Measurements from ENCODE around the gene ABHD8. TPM values are rescaled to one million over a fixed set of nuclear protein-coding genes. Genes with fewer than 3 reads are reported as not detected.
A peak's percentile ranks its signal among the peaks of the same experiment; 100 is the strongest.

ABHD8 gene
- total RNA-seq (2014; rRNA removed; shearing (Covaris generic)) (11.4 and 16.5 TPM in 2 replicates), polyA plus RNA-seq (2016; fragmentation: Nextera tagmentation; extraction: Ambion mirVana) (5.0 and 5.5 TPM in 2 replicates)
- long read RNA-seq, transcript ABHD8-201 (5 exons, 2,090 nt) = major isoform, 9 of 11 reads
- long read RNA-seq, partial matches to known transcripts = 0 of 11 reads
- long read RNA-seq, other reads (novel, unspliced or antisense) = 2 of 11 reads

- Histone ChIP-seq H3K9me2 (ENCODE audit: insufficient read depth) (no peaks in the 10 kb centered on the region), H2AFZ (no peak within 1 kb of the TSS), H3K27me3 (ENCODE audit: insufficient read depth) (no peaks in the 10 kb centered on the region), H4K20me1 (replicated peaks; ENCODE audit: insufficient read depth) (peaks cover 3% of the 10 kb centered on the region; the same call in 1 of the 2 replicates), H3K36me3 (ENCODE audit: insufficient read depth) (no peaks in the 10 kb centered on the region), H3K4me2 (peak within 1 kb of the TSS; percentile 80), H3K4me1 (ENCODE audit: insufficient read depth) (peaks cover 37% of the 10 kb centered on the region), H3F3A (replicated peaks; ENCODE audit: low read depth) (peaks cover 37% of the 10 kb centered on the region), H3K79me2 (replicated peaks; ENCODE audit: insufficient read depth) (peaks cover 11% of the 10 kb centered on the region), H3K4me3 (peak within 1 kb of the TSS; percentile 74), H3K27ac (ENCODE audit: low read depth) (peak within 1 kb of the TSS; percentile 67; the same call in 1 of the 2 replicates)
- DNase-seq (ENCODE audit: low spot score) (peak; percentile 99), ATAC-seq (peak; percentile 77)
- H3K4me1 Mint-ChIP-seq = peaks cover 36% of the 10 kb centered on the region
- H3K27ac Mint-ChIP-seq = peak within 1 kb of the TSS; percentile 51; the same call in 1 of the 2 replicates
- H3K36me3 Mint-ChIP-seq (ENCODE audit: low read depth) = peaks cover 14% of the 10 kb centered on the region
- no peak for TF ChIP-seq ZNF114 (CRISPR knock-in tag; IDR thresholded peaks at IDR 0.05)
- TF ChIP-seq ZNF462 (CRISPR knock-in tag; IDR thresholded peaks at IDR 0.05) = no peak
- TF ChIP-seq ETS1 (IDR thresholded peaks at IDR 0.05) = no peak
- TF ChIP-seq POLR2AphosphoS5 (IDR thresholded peaks at IDR 0.05; ENCODE audit: low read depth) = peak; percentile 79
- TF ChIP-seq ZNF331 (CRISPR knock-in tag; IDR thresholded peaks at IDR 0.05; ENCODE audit: low read depth) = no peak
- TF ChIP-seq REST (IDR thresholded peaks at IDR 0.05; ENCODE audit: unreplicated experiment) = no peak
- TF ChIP-seq JUNB (IDR thresholded peaks at IDR 0.05; ENCODE audit: unreplicated experiment) = no peak
- TF ChIP-seq STAT1 (IDR thresholded peaks at IDR 0.05; ENCODE audit: unreplicated experiment) = no peak
- no peak for TF ChIP-seq NANOG (IDR thresholded peaks at IDR 0.05; ENCODE audit: borderline replicate concordance)
- TF ChIP-seq EZH2 (IDR thresholded peaks at IDR 0.05; ENCODE audit: low read depth, unreplicated experiment) = no peak
- peak; percentile 34 to 40 for TF ChIP-seq CTCF (conservative IDR thresholded peaks at IDR 0.05; ENCODE audit: low read depth in 2 of 2)
- no peak for TF ChIP-seq EZH2phosphoT487 (IDR thresholded peaks at IDR 0.05; ENCODE audit: unreplicated experiment)
- peak; percentile 75 for TF ChIP-seq CREB1 (CRISPR knock-in tag; IDR thresholded peaks at IDR 0.05; ENCODE audit: low read depth)
- H3K27me3 Mint-ChIP-seq (ENCODE audit: insufficient read depth, low read depth, poor library complexity) = peaks cover 23% of the 10 kb centered on the region
- H3K4me3 Mint-ChIP-seq = peak within 1 kb of the TSS; percentile 70
- peaks cover 3% of the 10 kb centered on the region; the same call in 2 of the 3 replicates for H3K9me3 Mint-ChIP-seq
Measured at GRCh38 chr19:17303167-17303939, at the start of gene ABHD8. ABHD8 (minus strand) TSS chr19:17303425; CDS start chr19:17301616, 1,809 bp downstream.
